Activated naive CD8-positive, alpha-beta T cell (primary cell): ENCODE measurements around the gene TSR2.
A peak's percentile ranks its signal among the peaks of the same experiment; 100 is the strongest.
"Not testable (repeated sequence)": the region's sequence is repeated elsewhere in the genome, so short reads cannot be mapped to it uniquely, and the experiment has no call there.

Experiments
- H3K27ac Mint-ChIP-seq: one replicate; pipeline ENCODE4 v1.8.0; 2021; ENCODE audit warnings: mixed read lengths
- H3K27me3 Mint-ChIP-seq: one replicate; pipeline ENCODE4 v1.8.0; 2021; ENCODE audit warnings: mixed read lengths
- H3K36me3 Mint-ChIP-seq: one replicate; pipeline ENCODE4 v1.8.0; 2021; ENCODE audit warnings: mixed read lengths
- H3K4me1 Mint-ChIP-seq: one replicate; pipeline ENCODE4 v1.8.0; 2021; ENCODE audit warnings: low read depth, mixed read lengths
- H3K4me3 Mint-ChIP-seq: one replicate; pipeline ENCODE4 v1.8.0; 2021; ENCODE audit warnings: mild to moderate bottlenecking, mixed read lengths
- H3K9me3 Mint-ChIP-seq: one replicate; pipeline ENCODE4 v1.8.0; 2021; ENCODE audit warnings: low read depth, mixed read lengths

The TSR2 gene

GRCh38 chrX:54444752-54445151, 4.5 kb downstream of the TSR2 start:
- Mint-ChIP-seq H3K9me3 (no peaks in the 10 kb centered on the region), H3K4me1 (peaks cover 26% of the 10 kb centered on the region), H3K4me3 (no peak overlapping the region), H3K27me3 (no peaks in the 10 kb centered on the region), H3K27ac (no peak overlapping the region), H3K36me3 (no peaks in the 10 kb centered on the region)

DNA sequence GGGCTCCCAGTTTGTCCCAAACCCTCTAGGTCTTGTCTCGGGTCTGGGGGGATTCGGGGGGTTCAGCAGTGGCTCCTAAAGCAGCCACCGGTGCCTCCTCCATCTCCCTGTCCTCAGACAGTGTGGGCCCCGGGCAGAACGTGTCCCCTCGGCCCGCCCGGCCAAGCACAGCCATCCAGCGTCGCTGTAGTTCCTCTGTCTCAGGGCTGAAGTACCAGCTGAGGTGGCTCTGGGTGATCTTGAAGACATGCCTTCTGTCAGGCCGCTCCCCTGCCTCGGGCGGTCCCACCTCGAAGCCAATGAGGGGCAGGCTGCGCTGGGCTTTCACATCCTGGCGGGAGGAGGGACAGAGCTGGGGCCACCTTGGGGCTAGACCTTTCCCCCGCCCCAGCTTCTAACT, 5.9 kb downstream of the TSR2 start:
- Mint-ChIP-seq H3K27ac (no peak overlapping the region), H3K4me1 (peaks cover 22% of the 10 kb centered on the region), H3K27me3 (no peaks in the 10 kb centered on the region), H3K4me3 (no peak overlapping the region), H3K9me3 (no peaks in the 10 kb centered on the region), H3K36me3 (no peaks in the 10 kb centered on the region)

DNA sequence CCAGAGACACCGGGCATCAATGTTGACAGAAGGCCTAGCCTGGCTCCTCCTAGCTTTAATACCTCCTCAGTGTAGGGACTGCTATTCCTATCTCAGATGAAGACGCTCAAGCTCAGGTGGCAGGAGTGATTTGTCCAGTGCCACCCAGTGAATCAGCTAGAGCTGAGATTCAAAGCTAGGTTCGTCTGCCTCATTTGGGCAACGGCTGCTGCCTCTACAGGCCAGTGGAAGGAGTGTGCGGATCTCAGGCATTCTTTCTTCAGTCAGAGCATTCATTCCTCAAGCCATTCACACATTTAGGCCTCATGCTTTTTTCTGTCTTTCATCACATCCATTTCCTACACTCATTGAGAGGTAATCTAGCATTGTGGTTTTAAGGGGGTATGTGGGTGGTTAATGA, 7.3 kb downstream of the TSR2 start:
- Mint-ChIP-seq H3K9me3 (no peaks in the 10 kb centered on the region), H3K4me1 (peaks cover 10% of the 10 kb centered on the region), H3K36me3 (no peaks in the 10 kb centered on the region), H3K27me3 (no peaks in the 10 kb centered on the region), H3K4me3 (no peak overlapping the region), H3K27ac (no peak overlapping the region)

GRCh38 chrX:54449929-54450328, 9.7 kb downstream of the TSR2 start:
- no peaks in the 10 kb centered on the region for H3K36me3 Mint-ChIP-seq
- no peak overlapping the region for H3K4me3 Mint-ChIP-seq
- no peaks in the 10 kb centered on the region for H3K27me3 Mint-ChIP-seq
- H3K4me1 Mint-ChIP-seq, result no peaks in the 10 kb centered on the region
- H3K27ac Mint-ChIP-seq, result no peak overlapping the region
- no peaks in the 10 kb centered on the region for H3K9me3 Mint-ChIP-seq

GRCh38 chrX:54452920-54453319, 12.7 kb downstream of the TSR2 start:
- Mint-ChIP-seq H3K27ac (no peak overlapping the region), H3K4me1 (no peaks in the 10 kb centered on the region), H3K27me3 (no peaks in the 10 kb centered on the region), H3K36me3 (no peaks in the 10 kb centered on the region), H3K4me3 (no peak overlapping the region), H3K9me3 (no peaks in the 10 kb centered on the region)

DNA sequence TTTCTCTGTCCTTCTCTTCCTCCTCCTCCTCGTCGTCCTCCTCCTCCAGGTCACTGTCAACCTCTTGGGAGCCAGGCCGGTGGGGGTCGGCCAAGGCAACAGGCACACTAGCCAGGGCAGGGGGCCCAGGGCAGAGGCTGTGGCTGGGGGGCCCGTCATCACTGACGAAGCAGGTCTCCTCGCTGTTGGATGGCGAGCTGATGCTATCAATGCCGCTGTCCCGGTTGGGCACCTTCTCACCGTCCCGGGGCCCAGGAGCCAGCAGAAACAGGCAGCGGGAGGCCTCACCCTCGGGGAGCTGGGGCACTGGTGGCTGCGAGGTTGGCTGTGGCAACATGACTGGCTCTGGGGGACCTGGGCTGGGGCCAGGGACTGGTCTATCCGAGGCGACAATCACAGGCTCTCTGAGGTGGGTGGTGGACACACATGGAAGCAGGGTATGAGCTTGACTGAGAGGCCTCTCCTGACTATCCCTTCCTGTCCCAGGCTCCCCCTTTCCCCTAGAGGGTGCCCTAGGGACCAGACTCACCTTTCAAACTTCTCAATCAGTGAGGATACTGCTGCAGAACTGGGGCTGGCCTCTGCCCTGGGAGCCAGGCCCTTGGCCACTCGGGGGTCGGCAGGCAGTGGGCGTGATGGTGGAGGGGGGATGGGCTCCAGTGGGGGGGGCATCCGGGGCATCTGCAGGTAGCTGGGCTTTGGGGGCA, 30.0 kb downstream of the TSR2 start:
- H3K4me3 Mint-ChIP-seq, result no peak overlapping the region
- no peaks in the 10 kb centered on the region for H3K9me3 Mint-ChIP-seq
- H3K27ac Mint-ChIP-seq, result no peak overlapping the region
- no peaks in the 10 kb centered on the region for H3K4me1 Mint-ChIP-seq
- no peaks in the 10 kb centered on the region for H3K27me3 Mint-ChIP-seq
- no peaks in the 10 kb centered on the region for H3K36me3 Mint-ChIP-seq

GRCh38 chrX:54473993-54474859, 34.0 kb downstream of the TSR2 start:
- Mint-ChIP-seq H3K9me3 (no peaks in the 10 kb centered on the region), H3K4me3 (no peak overlapping the region), H3K36me3 (no peaks in the 10 kb centered on the region), H3K4me1 (no peaks in the 10 kb centered on the region), H3K27ac (no peak overlapping the region), H3K27me3 (no peaks in the 10 kb centered on the region)

DNA sequence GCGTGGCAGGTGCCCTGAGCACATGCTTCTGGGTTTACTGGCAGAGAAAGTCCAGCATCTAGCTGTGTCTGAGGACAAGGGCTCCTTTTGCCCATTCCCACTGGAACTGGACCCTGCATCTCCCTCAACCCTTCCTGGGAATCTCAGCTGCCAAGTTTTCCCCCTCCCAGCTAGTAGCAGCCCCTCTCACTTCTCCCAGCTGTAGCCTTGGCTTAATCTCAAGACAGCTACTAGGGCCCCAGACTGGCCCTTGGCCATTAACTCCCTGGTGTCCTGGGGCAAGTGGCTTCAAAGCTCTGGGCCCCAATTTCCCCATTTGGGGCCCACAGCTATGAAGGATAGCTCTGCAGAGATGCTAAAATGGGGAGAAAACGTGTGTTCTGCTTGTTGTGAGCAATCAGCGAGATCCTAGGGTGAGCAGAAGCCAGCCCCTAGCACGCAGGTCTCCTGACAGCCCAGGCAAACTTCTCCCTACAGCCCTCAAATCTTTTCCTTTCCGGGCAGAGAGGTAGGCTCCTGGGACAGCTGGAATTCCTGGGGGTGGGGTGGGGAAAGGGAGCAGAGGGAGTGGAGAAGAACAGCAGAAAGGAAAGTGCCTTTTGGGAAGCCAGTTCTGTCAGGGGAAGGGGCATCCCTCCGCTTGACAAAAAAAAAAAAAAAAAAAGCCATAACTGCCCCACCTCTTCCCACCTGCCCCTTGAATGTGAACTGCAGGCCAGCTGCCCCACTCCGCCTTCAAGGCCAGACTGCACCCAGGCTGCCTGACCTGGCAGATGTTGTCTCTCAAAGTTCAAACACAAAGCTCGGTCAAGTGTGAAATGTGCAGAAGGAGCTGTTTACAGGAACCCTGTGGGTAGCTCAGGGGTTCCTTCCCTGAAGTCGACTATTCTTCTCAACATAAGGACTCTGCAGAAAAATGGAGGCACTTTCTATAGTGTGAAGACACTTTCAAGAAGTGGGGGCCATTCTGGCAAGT, 39.2 kb downstream of the TSR2 start:
- H3K27ac Mint-ChIP-seq, result no peak overlapping the region
- H3K27me3 Mint-ChIP-seq, result no peaks in the 10 kb centered on the region
- no peaks in the 10 kb centered on the region for H3K9me3 Mint-ChIP-seq

DNA sequence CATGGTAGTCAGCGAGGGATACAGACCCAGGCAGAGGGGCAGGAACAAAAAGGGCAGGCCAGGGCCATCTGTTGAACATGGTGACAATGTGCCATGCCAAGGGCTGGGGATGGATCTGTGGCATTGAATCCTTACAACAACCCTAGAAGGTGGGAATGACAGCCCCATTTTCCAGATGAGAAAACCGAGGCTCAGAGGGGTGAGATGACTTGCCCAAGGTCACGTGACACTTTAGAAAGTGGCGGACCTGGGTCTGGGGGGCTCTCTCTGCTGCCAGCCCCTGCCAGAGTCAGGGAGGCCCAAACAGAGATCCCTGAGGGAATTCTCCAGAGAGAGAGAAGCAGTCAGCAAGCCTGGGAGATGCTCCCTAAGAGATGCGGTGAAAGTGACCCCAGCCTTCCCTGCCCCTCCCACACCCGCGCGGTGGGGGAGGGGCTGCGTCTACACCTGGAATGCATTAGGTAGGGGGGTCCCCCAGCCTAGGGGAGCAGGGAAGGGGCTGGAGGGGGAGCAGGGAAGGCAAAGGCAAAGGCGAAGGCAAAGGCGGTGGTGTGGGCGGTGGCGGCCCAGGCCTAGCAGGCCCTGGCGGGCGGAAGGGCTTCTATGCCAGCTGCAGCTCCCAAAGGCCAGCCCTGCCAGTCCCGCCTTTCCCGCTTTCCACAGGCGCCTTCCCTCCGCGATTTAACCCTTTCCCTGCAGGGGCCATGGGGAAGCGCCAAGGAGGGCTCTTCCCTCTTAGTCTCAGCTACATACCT, 42.8 kb downstream of the TSR2 start:
- H3K4me1 Mint-ChIP-seq, result no peaks in the 10 kb centered on the region
- H3K27ac Mint-ChIP-seq, result no peak overlapping the region
- no peaks in the 10 kb centered on the region for H3K36me3 Mint-ChIP-seq
- H3K9me3 Mint-ChIP-seq, result no peaks in the 10 kb centered on the region
- no peak overlapping the region for H3K4me3 Mint-ChIP-seq
- no peaks in the 10 kb centered on the region for H3K27me3 Mint-ChIP-seq

More for the DNA sequence above, 39.2 kb downstream of the TSR2 start:
- Mint-ChIP-seq H3K4me3 (no peak overlapping the region), H3K36me3 (no peaks in the 10 kb centered on the region), H3K4me1 (no peaks in the 10 kb centered on the region)

DNA sequence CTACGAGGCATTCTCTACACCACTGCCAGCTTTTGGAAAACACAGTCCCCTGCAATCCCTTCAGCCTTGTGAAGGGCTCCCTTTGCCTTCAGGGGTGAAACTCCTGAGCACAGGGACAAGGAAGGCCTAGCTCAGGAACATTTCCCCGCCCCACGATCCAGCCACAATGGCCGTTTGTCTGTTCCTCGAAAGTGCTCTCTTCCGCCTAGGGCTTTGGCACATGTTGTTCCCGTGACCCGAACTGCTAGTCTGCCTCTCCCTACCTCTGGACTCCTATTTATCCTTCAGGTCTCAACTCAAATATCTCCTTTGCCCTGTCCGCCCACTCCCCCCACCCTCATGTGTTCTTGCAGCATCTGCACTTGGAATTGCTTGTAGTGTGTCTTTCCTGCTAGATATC, 43.7 kb downstream of the TSR2 start:
- Mint-ChIP-seq H3K4me3 (no peak overlapping the region), H3K4me1 (no peaks in the 10 kb centered on the region), H3K9me3 (no peaks in the 10 kb centered on the region), H3K27me3 (no peaks in the 10 kb centered on the region), H3K27ac (no peak overlapping the region), H3K36me3 (no peaks in the 10 kb centered on the region)

DNA sequence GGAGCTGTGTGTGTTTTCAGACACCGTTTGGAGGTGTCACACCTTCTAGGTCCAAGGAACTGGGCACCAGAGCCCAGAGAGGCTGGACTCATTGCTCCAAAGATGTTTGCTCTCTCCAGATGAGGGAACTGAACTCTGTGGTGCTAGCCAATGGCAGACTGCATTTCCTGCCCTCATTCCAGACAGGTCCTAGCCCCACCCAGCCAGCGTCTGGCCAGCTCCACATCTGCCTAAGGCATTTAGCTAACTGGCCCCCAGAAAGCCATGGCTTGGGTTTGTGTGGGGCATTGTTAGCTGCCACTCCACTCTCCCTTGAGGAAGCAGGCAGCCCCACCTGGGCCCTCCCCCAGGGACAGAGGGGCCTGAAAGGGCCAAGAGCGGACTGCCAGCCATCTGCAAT, 44.5 kb downstream of the TSR2 start:
- H3K4me3 Mint-ChIP-seq, result no peak overlapping the region
- no peaks in the 10 kb centered on the region for H3K27me3 Mint-ChIP-seq
- H3K4me1 Mint-ChIP-seq, result no peaks in the 10 kb centered on the region
- H3K27ac Mint-ChIP-seq, result no peak overlapping the region
- H3K36me3 Mint-ChIP-seq, result no peaks in the 10 kb centered on the region
- H3K9me3 Mint-ChIP-seq, result no peaks in the 10 kb centered on the region

DNA sequence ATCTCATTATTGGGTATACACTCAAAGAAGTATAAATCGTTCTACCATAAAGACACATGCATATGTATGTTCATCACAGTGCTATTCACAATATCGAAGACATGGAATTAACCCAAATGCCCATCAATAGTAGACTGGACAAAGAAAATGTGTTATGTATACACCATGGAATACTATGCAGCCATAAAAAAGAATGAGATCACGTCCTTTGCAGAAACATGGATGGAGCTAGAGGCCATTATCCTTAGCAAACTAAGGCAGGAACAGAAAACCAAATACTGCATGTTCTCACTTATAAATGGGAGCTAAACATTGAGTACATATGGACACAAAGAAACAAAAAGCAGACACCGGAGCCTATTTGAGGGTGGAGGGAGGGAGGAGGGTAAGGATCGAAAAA, 49.6 kb downstream of the TSR2 start:
- not testable (repeated sequence) for H3K27me3 Mint-ChIP-seq, H3K4me3 Mint-ChIP-seq, H3K9me3 Mint-ChIP-seq, H3K36me3 Mint-ChIP-seq, H3K27ac Mint-ChIP-seq, H3K4me1 Mint-ChIP-seq

DNA sequence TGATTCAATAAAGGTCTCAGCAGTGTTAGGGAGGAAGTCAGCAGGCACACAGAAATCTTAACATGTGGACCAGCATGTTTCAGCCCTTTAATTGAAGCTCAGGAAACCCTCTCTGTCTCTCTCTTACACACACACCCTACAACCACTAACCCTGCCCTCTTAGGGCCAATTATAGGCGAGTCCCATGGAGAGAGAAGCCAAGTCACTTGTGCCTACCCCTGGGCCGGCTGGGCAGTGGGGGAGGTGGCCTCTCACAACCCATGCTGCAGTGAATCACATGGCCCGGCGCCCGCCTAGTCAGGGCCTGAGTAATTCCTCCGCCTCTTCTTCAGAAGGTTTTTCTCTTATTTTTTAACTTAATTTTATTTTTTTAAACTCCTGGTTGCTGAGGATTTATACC, 52.1 kb downstream of the TSR2 start:
- Mint-ChIP-seq H3K27me3 (peaks cover 9% of the 10 kb centered on the region), H3K36me3 (no peaks in the 10 kb centered on the region), H3K9me3 (no peaks in the 10 kb centered on the region), H3K4me3 (no peak overlapping the region), H3K27ac (no peak overlapping the region), H3K4me1 (peaks cover 7% of the 10 kb centered on the region)

- Mint-ChIP-seq H3K9me3 (no peaks in the 10 kb centered on the region), H3K36me3 (no peaks in the 10 kb centered on the region), H3K27me3 (peaks cover 15% of the 10 kb centered on the region), H3K27ac (no peak overlapping the region), H3K4me3 (peak overlapping the region; percentile 73), H3K4me1 (peaks cover 7% of the 10 kb centered on the region)
Measured at GRCh38 chrX:54494166-54494988, 54.2 kb downstream of the TSR2 start.
